Pancreas (tissue), 10 donors: ENCODE data around the gene GPRASP3. TPM values are rescaled to one million over a fixed set of nuclear protein-coding genes. Genes with fewer than 3 reads are reported as not detected.

Source experiments
- ATAC-seq, 4 donors: fragments of 200-7000 bp; cut with Tn5 transposase; one replicate each; pipeline versions ENCODE4 v1.8.0 to v1.9.1; 2020; ENCODE audit warnings: mild to moderate bottlenecking in 4 of 4, moderate library complexity in 4 of 4
- DNase-seq, 6 donors: peaks; one replicate each; pipeline ENCODE4 v3.0.0-alpha.2; 2020
- FAIRE-seq: peaks from 2 replicates; lab custom pipeline; 2012; peaks lifted over from hg19 to GRCh38; lab: Jason Lieb, UNC
- H3K27ac ChIP-seq, 4 donors: fragments of 200-600 bp; sonication (generic); 1 replicate in 3 of 4; 2 replicates in 1 of 4; pipeline versions ENCODE4 v1.5.0 to v1.8.0; 2020
- H3K27me3 ChIP-seq, 4 donors: fragments of 200-600 bp; one replicate each; pipeline ENCODE4 v1.8.0; 2021
- H3K36me3 ChIP-seq, 3 donors: fragments of 200-600 bp; sonication (generic) in 1 of 3; one replicate each; pipeline versions ENCODE4 v1.5.0 to v1.8.0; 2020 to 2021
- H3K4me1 ChIP-seq, 3 donors: fragments of 200-600 bp; one replicate each; pipeline ENCODE4 v1.8.0; 2021
- H3K4me3 ChIP-seq, 4 donors: fragments of 200-600 bp; sonication (generic) in 2 of 4; one replicate each; pipeline versions ENCODE4 v1.5.0 to v1.8.0; 2020 to 2021
- H3K9me3 ChIP-seq, 4 donors: fragments of 200-600 bp; one replicate each; pipeline ENCODE4 v1.8.0; 2021
- WGBS, 2 donors: extraction: QIAGEN DNeasy Blood & Tissue Kit; methylation state at CpG; one replicate each; pipeline ENCODE4 v1.1.7; 2013; 5-methylcytosine and 5-hydroxymethylcytosine counted together
- intact Hi-C, 3 donors: fragments of 100-400 bp; cut with DNase I; formaldehyde crosslinking; loops; one replicate each; pipeline versions ENCODE4 v1.11.1 to v1.14.2; 2022
- polyA plus RNA-seq, 2 donors: library from polyadenylated mRNA; stranded (reverse); fragments of 200-250 nt; gene quantifications; one replicate each; pipeline ENCODE4 v1.2.3, GENCODE V29; 2013
- total RNA-seq, 6 donors: library from RNA; stranded (reverse); fragmentation: NEBNext Ultra II Directional in 4 of 6; extraction: Animal tissue kit (Norgen Biotek cat#: 25700) in 4 of 6; gene quantifications; one replicate each; pipeline versions ENCODE4 v1.2.1 to v1.2.4, GENCODE V29; 2021 to 2023
- TF ChIP-seq, protein P1 (sequence below), 4 donors: fragments of 200-600 bp; sonication (generic) in 3 of 4; IDR thresholded peaks; one replicate each; pipeline versions ENCODE4 v1.5.0 to v1.8.0; 2021; ENCODE audit warnings: antibody characterized with exemption in 4 of 4
- donor health status: healthy with polysubstance abuse.
- donor health status: DM: no; HTN: no; CAD: no; lungs with moderate emphysema.
- donor health status: DM: no; HTN: no; CAD: no.
- donor health status: control.
- donor health status: control.
- donor health status: Bipolar disorder and iron deficiency.
- donor health status: DM: yes; HTN: yes; CAD: no.
- donor health status: DM: no; HTN: no; CAD: no.
- donor health status: DM: no; HTN: no; CAD: no.
- donor health status: DM: yes; HTN: yes; CAD: no.

GPRASP3 gene
- total and polyA plus RNA-seq, 8 donors, result 0.57 to 3.6 (median 2.5) TPM

DNA sequence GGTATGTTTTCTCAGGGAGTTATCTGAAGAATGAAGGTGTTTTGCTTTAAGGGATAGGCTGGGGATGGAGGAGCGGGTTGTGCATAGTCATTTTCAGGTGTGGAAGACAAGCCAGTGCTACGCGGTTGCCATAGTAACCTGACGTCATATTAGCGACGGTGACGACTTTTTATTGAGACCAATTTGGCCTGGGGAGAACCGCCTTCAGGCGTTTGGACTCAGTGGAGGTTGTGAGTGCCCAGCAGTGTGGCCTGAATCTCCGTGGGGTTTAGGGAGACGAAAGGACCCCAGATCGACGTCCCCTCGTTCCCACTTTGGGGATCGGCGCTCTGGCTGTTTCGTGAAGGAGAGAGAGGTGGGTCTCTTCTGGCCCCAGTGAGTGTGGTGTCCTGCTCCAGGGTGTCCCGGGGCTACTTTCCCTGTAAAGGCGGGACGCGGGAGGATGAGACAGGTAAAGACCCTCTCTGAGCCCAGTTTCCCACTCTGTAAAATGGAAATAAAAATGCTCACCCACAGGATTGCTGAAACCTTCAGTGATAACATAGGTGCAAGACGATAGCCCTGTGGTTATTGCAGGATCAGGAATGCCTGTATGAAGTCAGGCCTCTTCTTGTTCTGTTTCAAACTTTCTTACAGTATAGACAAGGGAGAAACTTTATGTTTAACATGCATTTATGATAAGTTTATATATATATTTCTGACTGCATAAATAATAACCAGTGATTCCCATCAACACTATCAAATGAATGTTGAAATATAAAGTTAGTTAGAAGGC is 48.6 kb downstream of the GPRASP3 start:
- Histone ChIP-seq H3K9me3 (no peaks in the 10 kb centered on the region), H3K4me1 (peaks cover 0 to 5% (median 0%) of the 10 kb centered on the region in 3 donors), H3K27ac (peak overlapping the region in 2 of 4 donors; percentile 30 to 44), H3K27me3 (no peaks in the 10 kb centered on the region), H3K36me3 (no peaks in the 10 kb centered on the region), H3K4me3 (peak overlapping the region; percentile 24 to 46 (median 36))
- ATAC-seq, result peak; percentile 97 to 99 (median 98)
- intact Hi-C loops, result no loop called here
- TF ChIP-seq, protein P1, sequence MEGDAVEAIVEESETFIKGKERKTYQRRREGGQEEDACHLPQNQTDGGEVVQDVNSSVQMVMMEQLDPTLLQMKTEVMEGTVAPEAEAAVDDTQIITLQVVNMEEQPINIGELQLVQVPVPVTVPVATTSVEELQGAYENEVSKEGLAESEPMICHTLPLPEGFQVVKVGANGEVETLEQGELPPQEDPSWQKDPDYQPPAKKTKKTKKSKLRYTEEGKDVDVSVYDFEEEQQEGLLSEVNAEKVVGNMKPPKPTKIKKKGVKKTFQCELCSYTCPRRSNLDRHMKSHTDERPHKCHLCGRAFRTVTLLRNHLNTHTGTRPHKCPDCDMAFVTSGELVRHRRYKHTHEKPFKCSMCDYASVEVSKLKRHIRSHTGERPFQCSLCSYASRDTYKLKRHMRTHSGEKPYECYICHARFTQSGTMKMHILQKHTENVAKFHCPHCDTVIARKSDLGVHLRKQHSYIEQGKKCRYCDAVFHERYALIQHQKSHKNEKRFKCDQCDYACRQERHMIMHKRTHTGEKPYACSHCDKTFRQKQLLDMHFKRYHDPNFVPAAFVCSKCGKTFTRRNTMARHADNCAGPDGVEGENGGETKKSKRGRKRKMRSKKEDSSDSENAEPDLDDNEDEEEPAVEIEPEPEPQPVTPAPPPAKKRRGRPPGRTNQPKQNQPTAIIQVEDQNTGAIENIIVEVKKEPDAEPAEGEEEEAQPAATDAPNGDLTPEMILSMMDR (IDR thresholded peaks at IDR 0.05), result no peak
- peak; percentile 71 to 87 (median 78) for DNase-seq
- WGBS, 2 donors, result 0 to 18% methylated on average over 22 of the region's 22 CpGs
- peak; percentile 29 for FAIRE-seq

Other genes starting within 250 kb of the GPRASP3 start
- not detected for gene TCP11X2, start 248.9 kb upstream of the GPRASP3 start, total RNA-seq
- gene TCP11X2, start 248.9 kb upstream of the GPRASP3 start, polyA plus RNA-seq, result under 1 TPM in 1 of 2 donors, not detected in 1; 0.54 TPM
- under 1 TPM in 2 of 6 donors, not detected in 4; 0.31 to 0.42 TPM for gene TMSB15A, start 204.0 kb upstream of the GPRASP3 start, total RNA-seq
- gene TMSB15A, start 204.0 kb upstream of the GPRASP3 start, polyA plus RNA-seq, result 1 to 10 TPM in 1 of 2 donors, under 1 TPM in 1; 0.42 to 2.0 TPM
- 10 to 100 TPM in 1 of 6 donors, 1 to 10 TPM in 5; 6.1 to 10.4 (median 8.0) TPM for gene ARMCX5, start 121.2 kb upstream of the GPRASP3 start, total RNA-seq
- gene ARMCX5, start 121.2 kb upstream of the GPRASP3 start, polyA plus RNA-seq, result 1 to 10 TPM; 5.5 to 9.8 TPM
- gene GPRASP1, start 69.3 kb upstream of the GPRASP3 start, total RNA-seq, result 1 to 10 TPM; 1.4 to 4.0 (median 3.1) TPM
- 10 to 100 TPM in 1 of 2 donors, 1 to 10 TPM in 1; 6.6 to 15.8 TPM for gene GPRASP1, start 69.3 kb upstream of the GPRASP3 start, polyA plus RNA-seq
- gene GPRASP2, start 8.3 kb upstream of the GPRASP3 start, total RNA-seq, result 1 to 10 TPM; 4.9 to 8.3 (median 6.8) TPM
- gene GPRASP2, start 8.3 kb upstream of the GPRASP3 start, polyA plus RNA-seq, result 10 to 100 TPM in 1 of 2 donors, 1 to 10 TPM in 1; 4.2 to 13.3 TPM
- gene RAB40AL, start 216.5 kb downstream of the GPRASP3 start, total RNA-seq, result under 1 TPM in 5 of 6 donors, not detected in 1; 0.40 to 0.98 (median 0.65) TPM
- under 1 TPM; 0.21 to 0.68 TPM for gene RAB40AL, start 216.5 kb downstream of the GPRASP3 start, polyA plus RNA-seq